ENCODE measurements around the gene WDR5.
"Not testable (repeated sequence)": the region's sequence is repeated elsewhere in the genome, so short reads cannot be mapped to it uniquely, and the experiment has no call there.

WDR5 gene

GRCh38 chr9:134135343-134136117, at the start of gene WDR5:
Gene WDR5, plus strand, starts transcription at chr9:134136082. Its CDS starts 3,796 bp downstream, at chr9:134139878.
- H3K9me3 Mint-ChIP-seq = no peaks in the 10 kb centered on the region
- ATAC-seq (replicated peaks) (peak; percentile 79 to 83), DNase-seq (peak; percentile 82)
- peaks cover 14 to 25% of the 10 kb centered on the region in 2 donors for H3K36me3 Mint-ChIP-seq
- peaks cover 28 to 52% of the 10 kb centered on the region in 2 donors for H3K4me1 Mint-ChIP-seq
- peak within 1 kb of the TSS; percentile 96 for H3K27ac Mint-ChIP-seq
- peak within 1 kb of the TSS; percentile 94 to 96 for H3K4me3 Mint-ChIP-seq
- H3K27me3 Mint-ChIP-seq = no peaks in the 10 kb centered on the region

- Mint-ChIP-seq H3K9me3 (no peaks in the 10 kb centered on the region), H3K27me3 (peaks cover 26% of the 10 kb centered on the region in 2 donors), H3K36me3 (no peaks in the 10 kb centered on the region), H3K4me3 (no peak overlapping the region), H3K4me1 (no peaks in the 10 kb centered on the region), H3K27ac (no peak overlapping the region)
- DNase-seq (no peak), ATAC-seq (replicated peaks) (no peak)
These were observed 47.7 kb upstream of the WDR5 start for GRCh38 chr9:134088063-134088725.

- Mint-ChIP-seq H3K36me3 (no peaks in the 10 kb centered on the region), H3K4me3 (no peak overlapping the region), H3K27me3 (peaks cover 27 to 36% of the 10 kb centered on the region in 2 donors), H3K4me1 (no peaks in the 10 kb centered on the region), H3K9me3 (no peaks in the 10 kb centered on the region), H3K27ac (no peak overlapping the region)
- ATAC-seq (replicated peaks) = no peak
- no peak for DNase-seq
These were observed 45.9 kb upstream of the WDR5 start for GRCh38 chr9:134089972-134090371.

GRCh38 chr9:134099123-134099761, 36.6 kb upstream of the WDR5 start:
- Mint-ChIP-seq H3K9me3 (peaks cover 4 to 7% of the 10 kb centered on the region in 2 donors), H3K4me3 (no peak overlapping the region), H3K36me3 (no peaks in the 10 kb centered on the region), H3K4me1 (peaks cover 6 to 7% of the 10 kb centered on the region in 2 donors), H3K27me3 (peaks cover 27 to 43% of the 10 kb centered on the region in 2 donors), H3K27ac (no peak overlapping the region)
- ATAC-seq (replicated peaks) (peak; percentile 79 to 80), DNase-seq (peak; percentile 8)

GRCh38 chr9:134100040-134100439, 35.8 kb upstream of the WDR5 start:
- ATAC-seq (replicated peaks) = peak; percentile 58 to 70
- H3K27ac Mint-ChIP-seq = no peak overlapping the region

GRCh38 chr9:134101133-134101532, 34.7 kb upstream of the WDR5 start:
- peaks cover 40 to 48% of the 10 kb centered on the region in 2 donors for H3K27me3 Mint-ChIP-seq
- ATAC-seq (replicated peaks); H3K9me3 Mint-ChIP-seq; H3K4me3 Mint-ChIP-seq; H3K36me3 Mint-ChIP-seq; H3K4me1 Mint-ChIP-seq; H3K27ac Mint-ChIP-seq; DNase-seq: not testable (repeated sequence)

More at GRCh38 chr9:134100040-134100439, 35.8 kb upstream of the WDR5 start:
- H3K36me3 Mint-ChIP-seq = no peaks in the 10 kb centered on the region
- peaks cover 4 to 7% of the 10 kb centered on the region in 2 donors for H3K9me3 Mint-ChIP-seq
- H3K4me3 Mint-ChIP-seq = no peak overlapping the region
- peaks cover 34 to 45% of the 10 kb centered on the region in 2 donors for H3K27me3 Mint-ChIP-seq
- peaks cover 6 to 7% of the 10 kb centered on the region in 2 donors for H3K4me1 Mint-ChIP-seq
- DNase-seq = no peak

- H3K4me1 Mint-ChIP-seq = peaks cover 6 to 7% of the 10 kb centered on the region in 2 donors
These were observed 34.2 kb upstream of the WDR5 start for GRCh38 chr9:134101623-134102149.

GRCh38 chr9:134103391-134103998, 32.4 kb upstream of the WDR5 start:
- Mint-ChIP-seq H3K9me3 (peaks cover 4 to 7% of the 10 kb centered on the region in 2 donors), H3K27ac (no peak overlapping the region), H3K4me3 (no peak overlapping the region), H3K27me3 (peaks cover 50 to 55% of the 10 kb centered on the region in 2 donors), H3K4me1 (peaks cover 6 to 7% of the 10 kb centered on the region in 2 donors), H3K36me3 (no peaks in the 10 kb centered on the region)
- no peak for ATAC-seq (replicated peaks)
- DNase-seq = no peak

More at GRCh38 chr9:134101623-134102149, 34.2 kb upstream of the WDR5 start:
- H3K36me3 Mint-ChIP-seq = no peaks in the 10 kb centered on the region
- H3K9me3 Mint-ChIP-seq = peaks cover 4 to 7% of the 10 kb centered on the region in 2 donors
- no peak overlapping the region for H3K27ac Mint-ChIP-seq
- ATAC-seq (replicated peaks) = no peak
- H3K4me3 Mint-ChIP-seq = no peak overlapping the region
- no peak for DNase-seq
- H3K27me3 Mint-ChIP-seq = peaks cover 45 to 48% of the 10 kb centered on the region in 2 donors

GRCh38 chr9:134111064-134111463, 24.8 kb upstream of the WDR5 start:
- Mint-ChIP-seq H3K27ac (no peak overlapping the region), H3K36me3 (no peaks in the 10 kb centered on the region), H3K9me3 (no peaks in the 10 kb centered on the region), H3K4me1 (no peaks in the 10 kb centered on the region), H3K27me3 (peaks cover 11 to 20% of the 10 kb centered on the region in 2 donors), H3K4me3 (no peak overlapping the region)
- ATAC-seq (replicated peaks) (no peak), DNase-seq (no peak)

GRCh38 chr9:134112561-134112960, 23.3 kb upstream of the WDR5 start:
- DNase-seq (no peak), ATAC-seq (replicated peaks) (no peak)
- Mint-ChIP-seq H3K27ac (no peak overlapping the region), H3K4me3 (no peak overlapping the region), H3K9me3 (no peaks in the 10 kb centered on the region), H3K4me1 (no peaks in the 10 kb centered on the region), H3K27me3 (peaks cover under 1 to 6% of the 10 kb centered on the region in 2 donors), H3K36me3 (no peaks in the 10 kb centered on the region)

- not testable (repeated sequence) for H3K9me3 Mint-ChIP-seq; H3K4me1 Mint-ChIP-seq; H3K27me3 Mint-ChIP-seq; H3K36me3 Mint-ChIP-seq; H3K4me3 Mint-ChIP-seq; DNase-seq; ATAC-seq (replicated peaks); H3K27ac Mint-ChIP-seq
These were observed 16.9 kb upstream of the WDR5 start for GRCh38 chr9:134118972-134119371.

- no peaks in the 10 kb centered on the region for H3K9me3 Mint-ChIP-seq
- H3K4me1 Mint-ChIP-seq = peaks cover 12 to 24% of the 10 kb centered on the region in 2 donors
- no peak overlapping the region for H3K4me3 Mint-ChIP-seq
- DNase-seq (no peak), ATAC-seq (replicated peaks) (no peak)
- no peaks in the 10 kb centered on the region for H3K36me3 Mint-ChIP-seq
- no peak overlapping the region for H3K27ac Mint-ChIP-seq
- H3K27me3 Mint-ChIP-seq = peaks cover 0 to 10% of the 10 kb centered on the region in 2 donors
These were observed 12.1 kb upstream of the WDR5 start for GRCh38 chr9:134123764-134124128.

GRCh38 chr9:134125413-134126095, 10.3 kb upstream of the WDR5 start:
- DNase-seq (no peak), ATAC-seq (replicated peaks) (no peak)
- H3K36me3 Mint-ChIP-seq = no peaks in the 10 kb centered on the region
- no peaks in the 10 kb centered on the region for H3K9me3 Mint-ChIP-seq
- no peak overlapping the region for H3K4me3 Mint-ChIP-seq
- peaks cover 17 to 29% of the 10 kb centered on the region in 2 donors for H3K4me1 Mint-ChIP-seq
- H3K27me3 Mint-ChIP-seq = peaks cover 0 to 10% of the 10 kb centered on the region in 2 donors
- no peak overlapping the region for H3K27ac Mint-ChIP-seq

Data from stimulated activated naive B cell treated with anti-CD40 and anti-IgM and Interleukin-4, amounts not matched to agents 10 μg/mL and 1 μg/mL and 100 μg/mL, for 72 hours (primary cell).